DND-41 (cell line): ENCODE measurements around the gene EMP2.
"Not testable (repeated sequence)": the region's sequence is repeated elsewhere in the genome, so short reads cannot be mapped to it uniquely, and the experiment has no call there.

Experiments
- CTCF ChIP-seq: IDR thresholded peaks from 2 replicates; pipeline ENCODE4 v1.5.1; 2012; ENCODE audit warnings: borderline replicate concordance, low read length, moderate library complexity, mild to moderate bottlenecking; ENCODE audit not compliant: poor library complexity, severe bottlenecking; ENCODE audit errors: extremely low read depth
- EZH2 ChIP-seq: IDR thresholded peaks from 3 replicates; pipeline ENCODE4 v1.6.1; 2012; ENCODE audit warnings: borderline replicate concordance, low read depth, mild to moderate bottlenecking, moderate library complexity, low read length, inconsistent platforms; ENCODE audit not compliant: severe bottlenecking

GRCh38 chr16:10536328-10536727 is 44.1 kb downstream of the EMP2 start:
- not testable (repeated sequence) for TF ChIP-seq CTCF, EZH2
